Kidney epithelial cell (primary cell): ENCODE results near the gene FBXW2. TPM values are rescaled to one million over a fixed set of nuclear protein-coding genes. Genes with fewer than 3 reads are reported as not detected.

Experiments
- DNase-seq: peaks from one replicate; pipeline ENCODE4 v3.0.0-alpha.2; 2010; ENCODE audit warnings: low read depth
- H3K27me3 ChIP-seq: 2 replicates; pipeline ENCODE4 v1.6.0; 2011; ENCODE audit warnings: low read length; ENCODE audit not compliant: control insufficient read depth, insufficient read depth
- H3K36me3 ChIP-seq: 2 replicates; pipeline ENCODE4 v1.5.1; 2011; ENCODE audit warnings: low read length; ENCODE audit not compliant: control insufficient read depth, insufficient read depth
- H3K4me3 ChIP-seq: 2 replicates; pipeline ENCODE4 v1.5.1; 2011; ENCODE audit warnings: low read depth, mild to moderate bottlenecking, control low read depth, low read length
- total RNA-seq: library from RNA; depleted of rRNA; stranded (reverse); fragments of >200 nt; gene quantifications from 2 replicates; pipeline ENCODE4 v1.2.3, GENCODE V29; 2015
- TF ChIP-seq, protein P1 (sequence below): IDR thresholded peaks from 2 replicates; pipeline ENCODE4 v1.5.1; 2011; ENCODE audit warnings: mild to moderate bottlenecking, moderate library complexity, low read length, control low read depth, inconsistent platforms; ENCODE audit not compliant: insufficient read depth, poor library complexity, severe bottlenecking

FBXW2 gene
- total RNA-seq, 1 donor from 2014 or later = 24.6 TPM

DNA sequence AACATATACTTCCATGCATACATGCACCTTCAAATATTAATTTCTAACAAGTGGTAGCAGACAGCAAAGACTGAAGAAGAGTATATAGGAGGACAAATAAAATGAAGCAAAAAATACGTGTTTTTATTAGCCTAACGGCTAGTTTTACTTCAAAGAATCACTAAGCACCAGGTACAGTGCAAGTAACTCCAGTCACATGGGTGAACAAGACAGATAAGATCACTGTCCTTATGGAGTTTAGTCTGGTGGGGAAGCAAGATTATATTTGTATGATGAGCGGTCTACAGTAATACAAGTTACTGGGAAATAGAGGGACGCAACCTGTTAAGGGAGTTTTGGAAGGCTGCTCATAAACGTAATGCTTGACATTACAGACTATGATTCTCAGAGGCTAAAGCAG lies 16.0 kb downstream of the FBXW2 start:
- TF ChIP-seq, protein P1, sequence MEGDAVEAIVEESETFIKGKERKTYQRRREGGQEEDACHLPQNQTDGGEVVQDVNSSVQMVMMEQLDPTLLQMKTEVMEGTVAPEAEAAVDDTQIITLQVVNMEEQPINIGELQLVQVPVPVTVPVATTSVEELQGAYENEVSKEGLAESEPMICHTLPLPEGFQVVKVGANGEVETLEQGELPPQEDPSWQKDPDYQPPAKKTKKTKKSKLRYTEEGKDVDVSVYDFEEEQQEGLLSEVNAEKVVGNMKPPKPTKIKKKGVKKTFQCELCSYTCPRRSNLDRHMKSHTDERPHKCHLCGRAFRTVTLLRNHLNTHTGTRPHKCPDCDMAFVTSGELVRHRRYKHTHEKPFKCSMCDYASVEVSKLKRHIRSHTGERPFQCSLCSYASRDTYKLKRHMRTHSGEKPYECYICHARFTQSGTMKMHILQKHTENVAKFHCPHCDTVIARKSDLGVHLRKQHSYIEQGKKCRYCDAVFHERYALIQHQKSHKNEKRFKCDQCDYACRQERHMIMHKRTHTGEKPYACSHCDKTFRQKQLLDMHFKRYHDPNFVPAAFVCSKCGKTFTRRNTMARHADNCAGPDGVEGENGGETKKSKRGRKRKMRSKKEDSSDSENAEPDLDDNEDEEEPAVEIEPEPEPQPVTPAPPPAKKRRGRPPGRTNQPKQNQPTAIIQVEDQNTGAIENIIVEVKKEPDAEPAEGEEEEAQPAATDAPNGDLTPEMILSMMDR = no peak
- no peak for DNase-seq
- Histone ChIP-seq H3K27me3 (no peaks in the 10 kb centered on the region), H3K36me3 (no peaks in the 10 kb centered on the region), H3K4me3 (no peak overlapping the region)

DNA sequence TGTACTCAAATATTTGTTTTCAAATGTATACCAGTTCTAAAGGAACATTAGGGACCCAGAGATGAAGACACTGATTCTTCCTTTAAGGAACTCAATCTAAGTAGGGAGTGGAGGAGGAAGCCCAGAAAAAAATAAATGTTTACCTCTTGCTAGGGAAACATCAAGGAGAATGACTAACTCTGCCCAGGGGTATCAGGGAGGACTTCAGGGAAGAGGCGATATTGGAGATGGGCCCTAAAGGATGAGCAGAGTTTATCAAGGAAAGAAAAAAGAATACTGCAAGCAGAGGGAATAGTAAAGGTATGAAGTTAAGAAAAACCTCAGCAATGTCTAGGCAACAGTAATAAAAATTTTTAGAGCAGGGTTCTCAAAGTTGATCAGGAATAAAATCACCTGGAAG lies 16.4 kb downstream of the FBXW2 start:
- no peak overlapping the region for H3K4me3 ChIP-seq
- H3K36me3 ChIP-seq = no peaks in the 10 kb centered on the region
- DNase-seq = no peak
- TF ChIP-seq, protein P1 = no peak
- no peaks in the 10 kb centered on the region for H3K27me3 ChIP-seq

DNA sequence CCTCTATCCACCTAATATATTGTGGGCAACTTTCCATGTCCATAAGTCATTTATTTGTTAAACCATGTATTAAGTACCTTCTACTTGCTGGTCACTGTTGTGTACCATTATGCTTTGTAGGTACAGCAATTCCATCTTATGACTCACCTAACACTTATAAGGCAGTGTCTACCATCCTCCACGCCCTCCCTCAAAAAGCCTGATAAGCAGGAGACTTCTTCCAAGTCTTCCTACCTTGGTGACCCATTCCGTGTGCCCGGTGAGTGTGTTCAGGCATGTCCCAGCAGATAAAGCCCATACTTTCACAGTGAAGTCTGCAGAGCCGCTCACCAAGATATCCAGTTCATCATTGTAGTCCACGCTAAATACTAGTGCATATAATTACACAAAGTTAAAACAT lies 17.4 kb downstream of the FBXW2 start:
- Histone ChIP-seq H3K27me3 (no peaks in the 10 kb centered on the region), H3K4me3 (no peak overlapping the region), H3K36me3 (no peaks in the 10 kb centered on the region)
- TF ChIP-seq, protein P1 = no peak
- DNase-seq = no peak

DNA sequence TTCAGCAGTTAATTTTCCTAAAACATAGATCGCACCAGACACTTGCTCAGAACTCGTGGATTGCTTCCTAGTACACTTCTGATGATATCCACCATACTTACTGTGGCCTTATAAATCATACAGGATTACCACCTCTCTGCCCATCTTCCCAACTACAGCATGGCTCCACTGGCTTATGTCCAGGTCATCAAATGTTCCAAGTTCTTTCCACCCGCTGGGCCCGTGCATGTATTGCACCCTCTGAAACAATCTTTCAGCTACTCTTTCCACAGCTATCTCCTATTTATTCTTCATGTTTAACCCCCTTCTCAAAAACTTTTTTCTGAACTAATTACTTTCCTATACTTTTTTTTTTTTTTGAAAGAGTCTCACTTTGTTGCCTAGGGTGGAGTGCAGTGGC lies 18.5 kb downstream of the FBXW2 start:
- H3K27me3 ChIP-seq = no peaks in the 10 kb centered on the region
- no peaks in the 10 kb centered on the region for H3K36me3 ChIP-seq
- TF ChIP-seq, protein P1 = no peak
- DNase-seq = no peak
- no peak overlapping the region for H3K4me3 ChIP-seq

DNA sequence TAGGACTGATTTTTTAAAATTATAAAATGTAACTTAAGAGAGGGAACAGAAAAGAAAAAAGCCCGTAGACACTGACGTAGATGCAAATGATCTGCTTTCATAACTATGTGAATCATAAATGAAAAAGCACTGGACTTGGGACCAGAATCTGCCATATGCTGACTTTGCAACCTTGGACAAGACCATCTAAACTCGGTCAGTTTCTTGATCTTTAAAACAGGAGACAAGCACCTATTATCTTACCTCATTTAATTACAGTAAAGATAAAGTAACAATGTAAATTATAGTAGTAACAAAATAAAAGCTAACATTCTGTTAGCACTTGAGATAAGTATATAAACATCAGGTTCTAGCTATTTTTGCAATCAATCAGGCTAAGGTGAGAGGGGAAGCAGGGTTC lies 20.0 kb downstream of the FBXW2 start:
- Histone ChIP-seq H3K27me3 (no peaks in the 10 kb centered on the region), H3K36me3 (no peaks in the 10 kb centered on the region), H3K4me3 (no peak overlapping the region)
- no peak for DNase-seq
- TF ChIP-seq, protein P1 = no peak

DNA sequence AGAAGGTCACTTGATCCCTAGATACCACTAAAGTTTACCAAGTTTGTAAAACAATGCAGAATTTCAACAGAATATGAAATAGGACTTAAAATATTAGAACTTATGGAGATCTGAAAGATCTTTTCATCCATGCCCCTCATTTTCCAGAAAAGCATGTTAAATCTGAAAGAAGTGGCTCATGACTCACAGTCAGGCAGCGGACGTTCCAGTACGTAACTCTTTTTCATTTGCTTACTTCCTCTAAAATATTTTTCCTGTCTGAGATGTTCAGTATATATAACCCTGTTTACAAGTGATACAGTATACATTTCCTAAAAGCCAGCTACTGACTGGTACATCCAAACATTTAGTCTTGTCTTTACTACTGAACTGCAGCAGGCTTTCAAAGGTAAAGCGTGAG lies 22.3 kb downstream of the FBXW2 start:
- no peak overlapping the region for H3K4me3 ChIP-seq
- DNase-seq = no peak
- no peaks in the 10 kb centered on the region for H3K36me3 ChIP-seq
- no peaks in the 10 kb centered on the region for H3K27me3 ChIP-seq
- TF ChIP-seq, protein P1 = no peak
